ENCODE data around the gene KCNA10.
"Not testable (repeated sequence)": the region's sequence is repeated elsewhere in the genome, so short reads cannot be mapped to it uniquely, and the experiment has no call there.

The KCNA10 gene

DNA sequence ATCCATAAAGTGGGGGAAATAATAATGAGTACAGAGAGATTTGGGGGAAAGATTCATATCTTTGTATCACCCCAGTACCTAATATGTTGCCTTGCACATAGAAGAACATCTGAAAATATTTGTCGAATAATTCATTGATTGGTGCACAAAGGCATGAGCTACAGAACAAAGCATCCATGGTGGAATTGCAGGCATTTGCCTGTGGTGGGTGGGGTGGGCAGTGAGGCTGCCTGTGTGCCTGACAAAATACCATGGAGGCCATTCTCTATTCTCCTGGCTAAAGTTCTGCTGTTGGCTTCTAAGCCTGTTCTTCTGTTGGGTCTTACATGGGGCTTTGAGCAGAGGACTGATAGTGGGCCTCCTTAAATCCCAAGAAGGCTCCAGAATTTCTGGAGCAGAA lies 10.0 kb upstream of the KCNA10 start:
- no peak for DNase-seq

GRCh38 chr1:110526201-110526780 lies 7.3 kb upstream of the KCNA10 start:
- no peak for DNase-seq

- no peak for DNase-seq
Measured at GRCh38 chr1:110525249-110525595, 6.2 kb upstream of the KCNA10 start.

GRCh38 chr1:110524311-110525248 lies 5.6 kb upstream of the KCNA10 start:
- DNase-seq, result peak; percentile 48

- no peak for DNase-seq
Measured at GRCh38 chr1:110523011-110523410, 4.0 kb upstream of the KCNA10 start.

DNA sequence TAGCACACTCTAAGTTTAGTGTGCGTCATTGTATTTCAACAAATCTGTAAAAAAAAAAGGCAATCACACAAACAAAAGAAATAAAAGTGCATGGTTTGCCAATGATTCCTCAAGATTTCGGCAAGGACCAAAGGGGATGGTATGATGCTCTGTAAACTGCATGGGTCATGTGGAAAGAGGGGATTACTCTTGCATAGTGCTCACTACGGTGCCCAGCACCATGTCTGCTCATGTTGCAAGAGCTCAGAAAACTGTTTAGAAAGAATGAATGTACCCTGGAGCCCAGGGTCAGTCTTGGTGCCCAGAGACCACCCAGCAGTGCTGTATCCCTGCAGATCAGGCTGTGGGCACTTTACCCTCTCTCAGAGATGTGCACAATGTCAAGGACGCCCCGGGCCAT lies 3.6 kb upstream of the KCNA10 start:
- DNase-seq, result no peak

- no peak for DNase-seq
Measured at GRCh38 chr1:110520827-110521226, 1.9 kb upstream of the KCNA10 start.

- no peak for DNase-seq
Measured at GRCh38 chr1:110515891-110516290, 3.1 kb downstream of the KCNA10 start.

DNA sequence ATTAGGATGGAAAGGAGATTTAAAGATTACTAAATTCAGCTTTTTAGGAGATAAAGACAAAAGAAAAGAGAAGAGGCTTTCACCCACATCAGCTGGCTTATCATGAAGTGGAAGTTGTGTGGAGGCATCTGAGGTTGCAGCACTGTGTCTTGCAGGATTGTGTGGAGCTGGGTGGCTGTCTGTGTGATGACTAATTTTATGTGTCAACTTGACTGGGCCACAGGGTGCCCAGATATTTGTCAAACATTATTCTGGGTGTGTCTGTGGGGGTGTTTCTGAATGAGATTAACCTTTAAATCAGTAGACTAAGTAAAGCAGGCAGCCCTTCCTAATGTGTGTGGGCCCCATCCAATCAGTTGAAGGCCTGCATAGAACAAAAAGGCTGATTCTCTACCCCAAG lies 3.9 kb downstream of the KCNA10 start:
- DNase-seq, result no peak

- no peak for DNase-seq
Measured at GRCh38 chr1:110513511-110513910, 5.5 kb downstream of the KCNA10 start.

DNA sequence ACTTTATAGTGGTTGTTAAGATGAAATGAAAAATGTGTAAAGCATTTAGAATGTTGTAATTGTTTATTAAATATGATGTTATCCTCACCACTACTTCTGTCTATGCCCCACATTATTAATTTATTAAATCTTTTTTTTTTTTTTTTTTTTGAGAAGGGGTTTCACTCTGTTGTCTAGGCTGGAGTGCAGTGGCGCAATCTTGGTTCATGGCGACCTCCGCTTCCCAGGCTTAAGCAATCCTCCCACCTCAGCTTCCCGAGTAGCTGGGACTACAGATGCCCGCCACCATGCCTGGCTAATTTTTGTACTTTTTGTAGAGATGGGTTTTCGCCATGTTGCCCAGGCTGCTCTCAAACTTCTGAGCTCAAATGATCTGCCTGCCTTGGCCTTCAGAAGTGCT lies 7.5 kb downstream of the KCNA10 start:
- no peak for DNase-seq

GRCh38 chr1:110510921-110511320 lies 8.1 kb downstream of the KCNA10 start:
- DNase-seq, result not testable (repeated sequence)

DNA sequence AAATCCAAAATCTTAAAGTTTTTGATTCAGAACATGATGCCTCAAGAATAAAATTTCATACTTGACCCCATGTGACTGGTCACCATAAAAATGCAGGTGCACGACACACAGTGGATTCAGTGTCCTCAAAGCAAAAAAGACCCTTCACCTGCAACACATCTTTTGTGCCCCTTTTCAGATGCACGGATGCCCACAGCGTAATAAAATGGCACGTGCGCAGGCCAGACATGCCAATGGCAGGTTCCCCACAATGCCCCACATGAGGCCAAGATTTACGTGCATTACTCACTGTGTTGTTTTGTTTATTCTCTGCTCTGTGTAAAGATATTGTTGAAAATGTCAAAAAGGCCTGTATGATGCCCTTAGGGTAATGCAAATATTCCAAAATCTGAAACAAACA lies 9.3 kb downstream of the KCNA10 start:
- DNase-seq, result no peak

DNA sequence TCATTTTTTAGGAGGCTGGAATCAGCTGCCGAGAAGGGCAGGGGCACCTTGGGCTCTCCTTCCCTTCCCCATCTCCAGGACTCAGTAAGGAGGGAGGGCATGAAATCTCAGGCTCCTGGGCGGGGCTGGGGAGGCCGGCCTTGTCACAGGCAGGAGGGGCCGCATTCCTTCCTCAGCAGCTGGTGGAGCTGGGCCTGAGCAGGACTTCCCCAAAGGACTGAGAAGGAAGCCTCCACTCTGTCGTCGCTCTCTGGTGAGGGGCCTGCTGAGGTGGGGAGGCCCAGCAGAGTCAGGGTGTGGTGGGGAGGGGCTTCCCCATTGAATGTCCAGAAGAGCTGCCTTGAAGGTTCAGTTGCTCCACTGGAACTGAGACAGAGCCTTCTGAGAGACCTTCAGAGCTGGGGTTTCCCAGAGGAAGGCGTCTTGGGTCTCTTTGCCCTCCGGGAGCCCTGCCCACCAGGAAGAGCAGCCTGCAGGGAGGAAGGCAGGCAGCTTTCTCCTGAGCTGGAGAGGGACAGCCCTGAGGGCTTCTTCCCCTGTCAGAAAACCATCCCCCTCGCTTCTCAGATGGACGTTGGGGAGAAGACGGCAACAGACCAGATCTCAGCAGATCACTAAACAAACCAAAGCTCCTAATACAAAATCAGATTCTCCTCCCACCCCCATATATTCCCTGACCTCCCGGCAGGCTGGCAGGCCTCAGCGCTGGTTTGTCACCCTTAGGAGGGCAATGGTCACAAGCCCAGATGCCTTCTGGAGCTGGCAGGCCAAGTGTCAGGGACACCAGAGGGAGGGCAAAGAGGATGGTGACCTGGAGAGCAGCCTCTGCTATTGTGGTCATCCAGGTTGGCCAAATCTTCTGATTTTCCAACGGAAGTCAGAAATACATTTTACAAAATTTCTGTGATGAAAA lies 10.7 kb downstream of the KCNA10 start:
- DNase-seq, result no peak

- DNase-seq, result no peak
Measured at GRCh38 chr1:110506541-110506940, 12.4 kb downstream of the KCNA10 start.

GRCh38 chr1:110505596-110505995 lies 13.4 kb downstream of the KCNA10 start:
- no peak for DNase-seq

GRCh38 chr1:110504226-110504625 lies 14.7 kb downstream of the KCNA10 start:
- no peak for DNase-seq

GRCh38 chr1:110503471-110503870 lies 15.5 kb downstream of the KCNA10 start:
- no peak for DNase-seq

- DNase-seq, result no peak
Measured at GRCh38 chr1:110502402-110503151, 16.4 kb downstream of the KCNA10 start.

GRCh38 chr1:110501488-110502132 lies 17.4 kb downstream of the KCNA10 start:
- no peak for DNase-seq

DNA sequence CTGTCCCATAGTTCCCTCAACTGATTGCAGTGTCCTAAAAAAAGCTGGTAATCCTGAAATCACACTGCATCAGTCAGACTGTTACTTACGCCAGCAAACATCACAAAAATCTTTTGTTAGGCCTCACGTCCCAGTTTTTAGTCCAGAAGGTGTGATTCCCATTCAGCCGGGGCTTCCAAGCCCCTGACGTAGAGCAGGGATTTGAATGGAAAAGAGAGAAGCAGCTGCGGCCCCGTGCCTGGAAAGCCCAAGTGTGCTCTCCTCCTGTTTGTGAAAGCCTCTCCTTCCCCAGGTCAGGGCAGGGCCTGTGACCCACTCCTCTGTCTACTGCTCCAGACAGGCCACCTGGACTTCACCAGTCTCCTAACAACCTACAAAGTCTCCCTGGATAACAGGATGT lies 20.7 kb downstream of the KCNA10 start:
- DNase-seq, result no peak

- peak; percentile 65 for DNase-seq
Measured at GRCh38 chr1:110495926-110496600, 22.9 kb downstream of the KCNA10 start.

All from DMS79 treated with DMSO at 0.1 percent for 48 hours (cell line).